ENCODE data around the gene HOGA1.

HOGA1 gene

GRCh38 chr10:97540669-97541500 is 43.3 kb upstream of the HOGA1 start:
- in situ Hi-C loops (cut with MboI; ENCODE audit: low pct_unique_long_range_greater_than_20kb, low sequenced_read_pairs, unreplicated experiment) = no loop called here
- DNase-seq (ENCODE audit: low spot score) = no peak
- no peak for TF ChIP-seq CTCF (IDR thresholded peaks at IDR 0.05; ENCODE audit: extremely low read depth, insufficient read depth, missing control alignments)

- in situ Hi-C loops (cut with MboI; ENCODE audit: low pct_unique_long_range_greater_than_20kb, low sequenced_read_pairs, unreplicated experiment) = no loop called here
- TF ChIP-seq CTCF (IDR thresholded peaks at IDR 0.05; ENCODE audit: extremely low read depth, insufficient read depth, missing control alignments) = no peak
- no peak for DNase-seq (ENCODE audit: low spot score)
Observed at GRCh38 chr10:97542169-97543024, 41.8 kb upstream of the HOGA1 start.

GRCh38 chr10:97543025-97543546 is 41.1 kb upstream of the HOGA1 start:
- in situ Hi-C loops (cut with MboI; ENCODE audit: low pct_unique_long_range_greater_than_20kb, low sequenced_read_pairs, unreplicated experiment) = no loop called here
- DNase-seq (ENCODE audit: low spot score) = no peak
- TF ChIP-seq CTCF (IDR thresholded peaks at IDR 0.05; ENCODE audit: extremely low read depth, insufficient read depth, missing control alignments) = no peak

GRCh38 chr10:97546456-97547270 is 37.5 kb upstream of the HOGA1 start:
- DNase-seq (ENCODE audit: low spot score) = no peak
- no peak for TF ChIP-seq CTCF (IDR thresholded peaks at IDR 0.05; ENCODE audit: extremely low read depth, insufficient read depth, missing control alignments)
- in situ Hi-C loops (cut with MboI; ENCODE audit: low pct_unique_long_range_greater_than_20kb, low sequenced_read_pairs, unreplicated experiment) = no loop called here

GRCh38 chr10:97547271-97547600 is 37.0 kb upstream of the HOGA1 start:
- TF ChIP-seq CTCF (IDR thresholded peaks at IDR 0.05; ENCODE audit: extremely low read depth, insufficient read depth, missing control alignments) = no peak
- DNase-seq (ENCODE audit: low spot score) = no peak
- in situ Hi-C loops (cut with MboI; ENCODE audit: low pct_unique_long_range_greater_than_20kb, low sequenced_read_pairs, unreplicated experiment) = no loop called here

- DNase-seq (ENCODE audit: low spot score) = no peak
- no peak for TF ChIP-seq CTCF (IDR thresholded peaks at IDR 0.05; ENCODE audit: extremely low read depth, insufficient read depth, missing control alignments)
- in situ Hi-C loops (cut with MboI; ENCODE audit: low pct_unique_long_range_greater_than_20kb, low sequenced_read_pairs, unreplicated experiment) = no loop called here
Observed at GRCh38 chr10:97547962-97548361, 36.2 kb upstream of the HOGA1 start.
